IPS-18a (cell line): ENCODE results near the gene TXN2.

ENCODE experiments used
- H3K27ac ChIP-seq: one replicate; pipeline ENCODE4 v1.5.1; 2013; ENCODE audit warnings: low read length
- H3K27me3 ChIP-seq: one replicate; pipeline ENCODE4 v1.6.1; 2013; ENCODE audit warnings: mild to moderate bottlenecking, low read length; ENCODE audit not compliant: control insufficient read depth, insufficient read depth
- H3K36me3 ChIP-seq: one replicate; pipeline ENCODE4 v1.6.1; 2013; ENCODE audit warnings: low read depth, low read length; ENCODE audit not compliant: control insufficient read depth
- H3K4me1 ChIP-seq: one replicate; pipeline ENCODE4 v1.6.1; 2013; ENCODE audit warnings: low read depth, low read length; ENCODE audit not compliant: control insufficient read depth
- H3K4me3 ChIP-seq: one replicate; pipeline ENCODE4 v1.5.1; 2013; ENCODE audit warnings: low read length
- H3K9ac ChIP-seq: one replicate; pipeline ENCODE4 v1.6.1; 2013; ENCODE audit warnings: mild to moderate bottlenecking, low read length, moderate library complexity
- H3K9me3 ChIP-seq: one replicate; pipeline ENCODE4 v1.6.1; 2013; ENCODE audit warnings: low read depth, low read length; ENCODE audit not compliant: control insufficient read depth

The TXN2 gene

DNA sequence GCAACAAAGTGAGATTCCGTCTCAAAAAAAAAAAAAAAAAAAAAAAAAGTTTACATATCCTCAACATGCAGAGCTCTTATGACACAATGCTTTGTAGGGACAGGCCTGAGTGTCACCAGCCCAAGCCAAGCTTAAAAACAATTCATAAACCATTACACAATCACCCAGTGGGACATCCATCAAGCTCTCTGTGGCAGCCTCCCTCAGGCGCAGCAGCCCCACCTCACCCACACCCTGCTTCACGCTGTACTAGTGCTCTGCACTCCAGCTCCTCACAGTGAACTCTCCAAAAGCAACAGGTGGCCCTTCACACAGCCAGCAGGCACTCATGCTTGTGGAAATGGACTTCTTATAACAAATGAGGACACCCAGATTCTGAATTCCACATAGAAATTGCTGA is 28.9 kb upstream of the TXN2 start:
- Histone ChIP-seq H3K27me3 (peaks cover 7% of the 10 kb centered on the region), H3K4me3 (no peak overlapping the region), H3K27ac (no peak overlapping the region), H3K4me1 (no peaks in the 10 kb centered on the region), H3K9ac (no peak overlapping the region), H3K9me3 (no peaks in the 10 kb centered on the region), H3K36me3 (peaks cover 45% of the 10 kb centered on the region)

DNA sequence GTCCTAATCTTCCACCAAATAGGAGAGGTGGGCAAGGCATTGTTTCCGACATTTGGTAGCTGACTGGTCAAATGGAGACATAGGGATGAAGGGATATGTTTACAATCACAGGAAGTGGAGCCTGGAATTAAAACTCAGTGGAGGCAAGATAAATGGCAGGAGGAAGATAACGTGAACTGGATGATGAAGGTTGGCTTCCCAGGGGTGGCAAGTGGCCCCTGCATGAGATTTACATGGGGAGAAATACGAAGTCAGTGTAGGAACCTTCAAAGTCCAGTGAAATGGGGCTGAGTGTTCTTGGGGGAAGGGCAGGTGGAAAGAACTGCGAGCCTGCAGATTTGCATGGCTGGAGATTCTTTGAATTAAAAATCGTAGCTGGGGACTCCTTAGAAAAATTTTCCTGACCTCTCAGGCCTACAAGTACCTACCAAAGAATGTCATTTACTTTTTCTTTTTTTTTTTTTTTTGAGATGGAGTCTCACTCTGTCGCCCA is 26.1 kb upstream of the TXN2 start:
- H3K27ac ChIP-seq = no peak overlapping the region
- peak overlapping the region; percentile 46 for H3K4me3 ChIP-seq
- H3K9me3 ChIP-seq = no peaks in the 10 kb centered on the region
- H3K4me1 ChIP-seq = no peaks in the 10 kb centered on the region
- H3K36me3 ChIP-seq = peaks cover 30% of the 10 kb centered on the region
- H3K9ac ChIP-seq = peak overlapping the region; percentile 8
- H3K27me3 ChIP-seq = peaks cover 7% of the 10 kb centered on the region

DNA sequence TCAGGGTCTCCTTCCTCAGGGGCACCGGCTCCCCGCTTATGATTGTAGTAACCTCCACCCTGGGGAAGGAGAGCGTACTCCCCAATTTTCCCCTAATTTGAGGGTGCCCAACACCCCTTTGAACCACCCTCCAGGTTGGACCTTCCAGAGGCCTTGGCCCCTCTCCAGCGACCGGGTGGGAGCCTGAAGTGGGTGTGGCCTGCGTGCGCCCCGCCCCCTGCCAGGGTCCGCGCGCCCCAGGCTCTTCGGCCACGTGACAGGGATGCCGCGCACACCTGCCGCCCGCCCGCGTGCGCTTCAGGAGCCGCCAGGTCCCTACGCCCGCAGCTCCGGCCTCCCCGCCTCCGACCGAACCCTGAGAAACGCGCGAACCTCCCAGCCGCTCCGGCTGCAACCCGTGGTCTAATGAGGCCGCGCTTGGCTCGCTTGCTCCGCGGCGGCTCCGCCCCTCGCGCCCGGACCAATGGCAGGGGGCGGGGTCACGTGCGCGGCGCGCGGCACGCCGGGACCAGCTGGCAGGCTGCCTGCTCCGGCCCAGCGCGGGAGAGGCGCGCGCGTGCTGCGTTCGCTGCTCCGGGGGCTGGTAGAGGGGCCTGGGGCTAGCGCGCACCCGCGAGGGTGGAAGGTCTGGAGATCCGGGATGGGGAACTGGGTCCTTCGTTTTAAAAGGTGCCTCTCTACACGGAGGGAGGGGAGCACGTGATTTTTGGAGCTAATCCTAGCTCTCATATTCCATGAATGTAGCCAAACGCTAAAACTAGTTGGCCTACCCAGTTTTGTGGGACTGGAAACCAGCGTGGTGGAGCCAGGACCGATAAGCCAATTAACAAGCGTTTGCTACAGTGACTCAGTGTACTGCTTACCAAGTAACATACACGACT is 25.4 kb upstream of the TXN2 start, which contains the start of gene FOXRED2:
FOXRED2 (minus strand) TSS at position 404 of the 881 bp plus-strand sequence. CDS start 618 bp downstream, outside the sequence.
- H3K4me3 ChIP-seq = peak within 1 kb of the TSS; percentile 46
- H3K36me3 ChIP-seq = peaks cover 26% of the 10 kb centered on the region
- H3K9ac ChIP-seq = peak within 1 kb of the TSS; percentile 54
- H3K27ac ChIP-seq = no peak within 1 kb of the TSS
- peaks cover 7% of the 10 kb centered on the region for H3K27me3 ChIP-seq
- no peaks in the 10 kb centered on the region for H3K9me3 ChIP-seq
- no peaks in the 10 kb centered on the region for H3K4me1 ChIP-seq

DNA sequence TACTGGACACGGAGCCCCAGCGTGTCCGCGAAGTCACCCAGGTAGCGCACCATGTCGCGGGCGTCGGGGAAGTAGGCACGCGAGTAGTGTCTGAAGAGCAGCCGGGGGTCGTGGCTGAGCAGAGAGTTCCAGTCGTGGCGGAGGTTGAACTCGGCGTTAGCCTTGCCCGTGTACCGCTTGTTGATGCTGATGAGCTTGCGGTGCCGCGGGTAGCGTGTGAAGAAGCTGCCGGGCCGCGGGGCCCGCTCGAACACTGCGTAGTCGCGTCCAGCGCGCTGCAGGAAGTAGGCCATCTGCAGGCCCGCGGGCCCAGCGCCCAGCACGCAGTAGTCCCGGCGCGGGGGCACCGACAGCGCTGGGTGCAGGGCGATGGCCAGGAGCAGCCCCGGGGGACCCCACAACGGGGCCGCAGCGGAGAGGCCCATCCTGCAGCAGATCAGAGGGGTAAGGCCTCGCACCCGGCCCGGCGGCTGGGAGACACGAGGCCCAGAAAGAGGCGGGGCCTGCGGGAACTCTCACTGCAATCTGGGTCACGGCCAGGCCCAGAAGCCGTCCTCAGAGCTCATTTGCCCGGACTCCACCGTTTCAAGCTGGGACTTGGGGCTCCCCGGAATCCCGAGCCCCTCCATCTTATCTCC is 24.7 kb upstream of the TXN2 start:
- Histone ChIP-seq H3K9me3 (no peaks in the 10 kb centered on the region), H3K9ac (peak overlapping the region; percentile 54), H3K27me3 (peaks cover 7% of the 10 kb centered on the region), H3K4me3 (peak overlapping the region; percentile 46), H3K36me3 (peaks cover 22% of the 10 kb centered on the region), H3K4me1 (no peaks in the 10 kb centered on the region), H3K27ac (no peak overlapping the region)

DNA sequence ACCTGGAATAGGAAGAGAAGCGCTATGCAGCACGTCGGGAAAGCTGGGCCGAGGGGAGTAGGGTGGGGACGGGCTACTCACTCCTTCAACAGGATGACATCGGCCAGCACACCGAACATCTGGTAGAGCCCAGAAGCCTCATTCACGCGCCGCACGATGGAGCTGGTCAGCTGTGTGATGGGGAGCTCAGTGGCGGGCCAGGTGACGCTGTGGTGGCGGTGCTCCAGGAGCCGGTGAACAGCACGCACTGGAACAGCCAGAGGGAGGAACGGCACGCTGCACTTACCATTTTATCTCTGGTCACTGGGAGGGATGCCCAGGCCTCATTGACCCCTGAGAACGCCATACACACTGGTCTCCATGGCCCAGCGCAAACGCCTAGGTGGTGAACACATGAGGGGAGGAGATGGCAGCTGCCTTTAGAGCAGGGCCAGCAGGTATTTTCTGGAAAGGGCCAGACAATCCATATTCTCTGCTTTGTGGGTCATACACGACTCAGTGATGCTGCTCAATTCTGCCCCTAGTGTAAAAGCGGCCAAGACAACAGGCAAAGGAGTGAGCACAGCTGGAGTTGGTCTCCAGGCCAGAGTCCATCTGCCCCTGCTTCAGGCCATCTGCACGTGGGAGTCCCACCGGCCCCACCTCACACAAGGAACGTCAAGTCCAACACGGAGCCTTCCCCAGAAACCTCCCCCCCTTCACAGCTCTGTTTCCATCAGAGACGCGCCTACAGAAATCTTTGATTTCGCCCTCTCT is 16.6 kb upstream of the TXN2 start:
- no peaks in the 10 kb centered on the region for H3K4me1 ChIP-seq
- no peak overlapping the region for H3K27ac ChIP-seq
- peaks cover 40% of the 10 kb centered on the region for H3K36me3 ChIP-seq

DNA sequence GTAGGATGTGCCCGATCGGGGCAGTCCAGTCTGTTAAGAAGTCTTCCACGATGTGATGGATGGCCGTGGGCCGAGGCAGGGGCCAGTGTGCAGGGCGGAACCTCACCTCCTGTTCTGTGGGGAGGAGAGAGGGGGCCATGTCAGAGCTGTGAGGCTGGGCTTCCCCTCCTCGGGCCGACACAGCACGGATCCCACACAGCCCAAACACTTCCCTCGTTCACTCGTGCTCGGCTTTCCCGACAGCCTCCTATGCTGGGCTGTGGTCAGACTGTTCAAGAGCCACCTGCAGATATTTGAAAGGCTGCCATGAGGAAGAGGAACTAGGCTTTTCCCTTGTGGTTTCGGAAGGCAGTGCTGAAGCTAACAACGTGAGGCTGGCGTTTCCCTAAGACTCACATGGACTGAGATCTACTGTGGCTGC is 12.3 kb upstream of the TXN2 start:
- no peak overlapping the region for H3K4me3 ChIP-seq
- no peaks in the 10 kb centered on the region for H3K4me1 ChIP-seq
- no peaks in the 10 kb centered on the region for H3K9me3 ChIP-seq
- peaks cover 47% of the 10 kb centered on the region for H3K36me3 ChIP-seq
- H3K27me3 ChIP-seq = no peaks in the 10 kb centered on the region
- H3K27ac ChIP-seq = no peak overlapping the region
- H3K9ac ChIP-seq = no peak overlapping the region

More for the DNA sequence above, 16.6 kb upstream of the TXN2 start:
- H3K9ac ChIP-seq = no peak overlapping the region
- no peak overlapping the region for H3K4me3 ChIP-seq
- no peaks in the 10 kb centered on the region for H3K27me3 ChIP-seq
- no peaks in the 10 kb centered on the region for H3K9me3 ChIP-seq

DNA sequence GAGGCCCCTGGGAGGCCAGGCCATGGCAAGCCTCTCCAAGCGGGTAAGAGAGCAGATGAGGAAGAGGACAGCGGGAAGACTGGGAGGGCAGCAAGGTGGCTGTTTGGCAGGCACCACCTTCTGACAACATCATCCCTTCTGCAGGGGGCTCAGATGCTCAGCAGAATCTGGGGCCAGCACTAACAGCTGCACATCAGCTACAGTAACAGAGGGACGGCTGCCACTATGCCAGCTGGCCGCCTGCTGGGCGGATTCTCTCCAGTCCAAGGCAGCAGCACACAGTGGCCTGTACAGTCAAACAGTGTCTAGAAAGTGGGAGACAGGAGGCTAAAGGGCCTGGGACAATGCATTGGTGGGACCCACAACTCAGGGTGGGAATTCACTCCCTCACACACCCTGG is 10.7 kb upstream of the TXN2 start:
- Histone ChIP-seq H3K36me3 (peaks cover 38% of the 10 kb centered on the region), H3K4me3 (no peak overlapping the region), H3K9ac (no peak overlapping the region), H3K27ac (no peak overlapping the region), H3K4me1 (no peaks in the 10 kb centered on the region), H3K9me3 (no peaks in the 10 kb centered on the region), H3K27me3 (no peaks in the 10 kb centered on the region)

DNA sequence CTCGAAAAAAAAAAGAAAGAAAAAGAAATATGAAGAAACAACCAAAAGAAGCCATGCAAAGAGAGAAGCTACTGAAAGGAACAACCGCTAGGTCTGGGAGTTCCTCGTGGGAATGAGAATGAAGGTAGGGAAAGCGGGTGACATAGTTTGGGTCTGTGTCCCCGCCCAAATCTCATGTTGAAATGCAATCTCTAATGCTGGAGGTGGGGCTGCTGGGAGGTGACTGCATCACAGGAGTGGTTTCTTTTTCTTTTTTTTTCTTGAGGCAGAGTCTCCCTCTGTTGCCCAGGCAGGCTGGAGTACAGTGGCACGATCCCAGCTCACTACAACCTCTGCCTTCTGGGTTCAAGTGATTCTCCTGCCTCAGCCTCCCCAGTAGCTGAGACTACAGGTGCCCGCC is 9.7 kb upstream of the TXN2 start:
- peaks cover 33% of the 10 kb centered on the region for H3K36me3 ChIP-seq

DNA sequence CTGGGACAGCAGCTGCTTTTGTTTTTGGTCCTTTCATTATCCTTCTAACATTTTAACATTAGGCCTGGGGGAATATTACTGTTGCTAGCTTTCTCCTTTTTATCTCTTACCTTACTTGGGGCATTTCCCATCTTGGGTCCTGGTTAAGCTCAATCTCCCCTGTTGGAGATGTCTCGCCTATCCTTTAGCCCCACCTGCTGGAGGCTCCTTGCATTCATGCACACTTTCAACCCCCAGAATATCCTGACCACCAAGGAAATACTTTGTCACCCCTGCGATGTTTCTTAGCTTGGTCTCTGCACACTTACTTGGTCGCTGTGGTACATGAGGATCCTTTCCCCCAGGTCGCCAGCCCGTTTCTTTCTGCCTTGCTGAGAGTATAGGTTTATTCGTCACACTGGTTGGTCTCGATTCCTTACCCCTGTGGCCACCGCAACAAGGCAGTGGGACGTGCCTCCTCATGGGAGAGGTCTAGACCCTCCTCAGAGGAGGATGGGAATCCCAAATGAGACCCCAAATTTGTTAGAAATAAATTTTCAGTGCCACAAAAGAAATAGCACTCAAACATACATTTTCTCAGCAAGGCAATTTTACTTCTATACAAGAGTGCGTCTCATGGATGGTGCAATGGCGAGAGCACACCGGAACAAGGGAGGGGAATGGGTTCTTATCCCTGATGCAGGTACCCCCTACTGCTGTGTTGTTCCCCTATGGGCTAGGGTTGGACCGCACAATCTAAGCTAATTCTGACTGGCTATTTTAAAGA is 5.4 kb upstream of the TXN2 start:
- H3K9ac ChIP-seq = no peak overlapping the region
- no peaks in the 10 kb centered on the region for H3K9me3 ChIP-seq
- no peak overlapping the region for H3K4me3 ChIP-seq
- H3K27me3 ChIP-seq = peaks cover 12% of the 10 kb centered on the region
- no peaks in the 10 kb centered on the region for H3K4me1 ChIP-seq
- H3K36me3 ChIP-seq = peaks cover 19% of the 10 kb centered on the region
- no peak overlapping the region for H3K27ac ChIP-seq

More for the DNA sequence above, 9.7 kb upstream of the TXN2 start:
- Histone ChIP-seq H3K9me3 (no peaks in the 10 kb centered on the region), H3K4me3 (no peak overlapping the region), H3K9ac (no peak overlapping the region), H3K27ac (no peak overlapping the region), H3K4me1 (no peaks in the 10 kb centered on the region), H3K27me3 (no peaks in the 10 kb centered on the region)

DNA sequence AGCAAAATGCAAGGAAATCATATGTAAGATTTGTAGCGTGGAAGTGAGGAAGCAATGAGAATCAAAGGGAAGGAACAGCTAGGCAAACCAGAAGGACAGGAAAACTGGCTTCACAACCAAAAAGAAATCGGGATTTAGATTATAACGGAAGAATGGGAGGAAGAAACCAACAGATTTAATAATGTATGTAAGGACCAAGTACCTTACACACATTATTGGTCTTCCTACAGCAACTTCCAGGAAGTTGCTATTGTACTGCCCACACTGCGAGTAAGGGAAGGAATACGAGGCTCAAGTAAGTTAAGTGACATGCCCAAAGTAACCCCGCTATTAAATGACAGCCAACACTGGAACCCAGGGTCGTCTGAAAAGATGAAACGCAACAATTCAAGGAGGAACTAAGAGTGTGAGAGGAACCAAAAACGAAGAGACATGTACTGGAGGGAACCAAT is 473 bp downstream of the TXN2 start:
- Histone ChIP-seq H3K27me3 (peaks cover 12% of the 10 kb centered on the region), H3K4me3 (peak overlapping the region; percentile 96), H3K27ac (peak overlapping the region; percentile 87), H3K4me1 (peaks cover 8% of the 10 kb centered on the region), H3K9ac (peak overlapping the region; percentile 85), H3K36me3 (peaks cover 7% of the 10 kb centered on the region), H3K9me3 (no peaks in the 10 kb centered on the region)
